DMS153 treated with DMSO at 0.1 percent for 48 hours (cell line): ENCODE data around the gene RAP1B.
"Not testable (repeated sequence)": the region's sequence is repeated elsewhere in the genome, so short reads cannot be mapped to it uniquely, and the experiment has no call there.

ENCODE experiments used
- DNase-seq: peaks from one replicate; lab custom pipeline; 2025; ENCODE audit not compliant: unreplicated experiment; lab: John Stamatoyannopoulos, UW

Gene RAP1B

GRCh38 chr12:68633614-68634558 lies 23.2 kb downstream of the RAP1B start:
- DNase-seq, result no peak

GRCh38 chr12:68636268-68636667 lies 25.6 kb downstream of the RAP1B start:
- DNase-seq, result no peak

DNA sequence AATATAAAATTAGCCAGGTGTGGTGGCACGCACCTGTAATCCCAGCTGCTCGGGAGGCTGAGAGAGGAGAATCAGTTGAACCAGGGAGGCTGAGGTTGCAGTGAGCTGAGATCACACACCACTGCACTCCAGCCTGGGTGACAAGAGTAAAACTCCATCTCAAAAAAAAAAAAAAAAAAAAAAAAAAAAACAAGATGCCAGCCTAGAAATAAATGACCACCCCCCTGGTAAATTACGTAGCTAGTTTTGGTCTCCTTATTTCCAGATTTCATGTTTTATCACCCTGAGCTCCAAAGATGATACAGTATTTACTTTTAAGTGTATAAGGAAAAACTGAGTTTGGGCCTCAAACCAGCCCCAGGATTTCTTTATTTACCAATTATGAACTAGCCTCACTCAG lies 26.7 kb downstream of the RAP1B start:
- not testable (repeated sequence) for DNase-seq

- no peak for DNase-seq
Observed at GRCh38 chr12:68638171-68638570, 27.5 kb downstream of the RAP1B start.

GRCh38 chr12:68638721-68639395 lies 28.2 kb downstream of the RAP1B start:
- DNase-seq, result no peak

DNA sequence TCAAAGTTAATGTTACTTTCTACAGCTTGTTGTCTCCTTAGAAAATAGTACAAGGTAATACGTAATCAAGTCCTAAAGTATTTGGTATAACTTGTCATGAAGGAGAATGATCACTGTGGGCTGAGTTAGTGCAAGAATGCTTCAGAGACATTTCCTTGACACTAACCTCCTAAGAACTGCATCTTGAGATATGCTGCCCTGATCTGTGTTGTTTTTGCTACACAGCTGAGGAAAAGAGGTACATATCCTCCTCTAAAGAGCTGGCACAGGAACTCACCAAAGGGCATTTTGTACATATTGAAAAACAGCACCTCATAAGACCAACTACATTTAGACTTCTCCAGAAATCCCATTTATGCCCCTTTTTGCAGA lies 28.7 kb downstream of the RAP1B start:
- no peak for DNase-seq

- no peak for DNase-seq
Observed at GRCh38 chr12:68641138-68641537, 30.4 kb downstream of the RAP1B start.

GRCh38 chr12:68646484-68646883 lies 35.8 kb downstream of the RAP1B start:
- DNase-seq, result no peak

- no peak for DNase-seq
Observed at GRCh38 chr12:68647507-68647906, 36.8 kb downstream of the RAP1B start.

GRCh38 chr12:68648179-68648578 lies 37.5 kb downstream of the RAP1B start:
- DNase-seq, result no peak

- no peak for DNase-seq
Observed at GRCh38 chr12:68665016-68665569, 54.4 kb downstream of the RAP1B start.

GRCh38 chr12:68667291-68667690 lies 56.6 kb downstream of the RAP1B start:
- DNase-seq, result no peak

DNA sequence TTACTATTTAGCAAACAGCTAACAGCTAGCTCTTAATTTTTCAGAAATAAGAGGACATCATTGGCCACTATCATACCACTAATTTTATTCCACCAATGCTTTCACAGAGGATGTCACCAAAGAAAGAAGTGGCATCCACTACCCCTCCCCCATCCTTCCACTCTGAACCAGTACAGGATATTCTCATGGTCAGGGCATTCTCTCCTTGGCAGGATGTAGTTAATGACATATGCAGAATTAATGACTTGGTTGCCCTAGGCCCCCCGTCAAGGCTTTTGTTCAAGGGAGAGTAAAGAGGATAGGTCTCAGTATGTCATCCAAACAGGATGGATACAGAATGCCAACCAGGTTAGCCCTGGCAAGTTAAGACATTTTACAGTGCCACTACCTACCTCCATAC lies 57.2 kb downstream of the RAP1B start:
- DNase-seq, result peak; percentile 16

- no peak for DNase-seq
Observed at GRCh38 chr12:68671179-68671578, 60.5 kb downstream of the RAP1B start.

DNA sequence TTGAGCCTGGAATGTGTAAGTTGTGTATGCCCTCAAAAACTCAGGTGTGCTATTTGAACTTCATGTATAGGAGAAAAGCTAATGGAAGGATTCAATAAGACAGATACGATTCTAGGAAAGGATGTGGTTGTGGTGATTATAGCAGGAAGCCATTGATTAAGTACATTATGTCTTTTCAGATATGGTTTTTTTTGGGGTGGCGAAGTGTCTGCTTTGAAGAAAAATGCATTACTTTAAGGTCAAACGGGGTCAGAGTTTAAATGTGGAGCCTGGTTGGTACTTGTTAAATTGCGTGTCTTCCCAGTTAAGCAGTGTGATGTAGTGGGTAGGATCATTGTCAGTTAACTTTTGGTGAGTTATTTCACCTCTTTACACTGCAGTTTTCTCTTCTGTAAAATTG lies 63.1 kb downstream of the RAP1B start:
- no peak for DNase-seq

DNA sequence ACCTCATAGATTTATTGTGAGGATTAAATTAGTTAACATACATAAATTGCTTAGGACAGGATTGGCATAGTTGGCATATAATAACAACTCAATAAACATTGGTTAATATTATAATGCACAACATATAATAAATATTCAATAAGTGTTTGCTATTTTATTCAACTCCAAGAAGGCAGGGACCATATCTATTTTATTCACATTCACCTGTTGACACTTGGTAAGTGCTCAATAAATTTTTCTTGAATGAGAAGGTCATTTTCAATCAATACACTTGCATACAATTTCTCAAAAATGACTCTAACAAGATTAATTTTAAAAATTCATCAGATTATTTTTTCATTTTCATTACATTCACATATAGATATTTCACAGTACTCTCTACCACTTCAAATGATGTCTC lies 63.7 kb downstream of the RAP1B start:
- no peak for DNase-seq

DNA sequence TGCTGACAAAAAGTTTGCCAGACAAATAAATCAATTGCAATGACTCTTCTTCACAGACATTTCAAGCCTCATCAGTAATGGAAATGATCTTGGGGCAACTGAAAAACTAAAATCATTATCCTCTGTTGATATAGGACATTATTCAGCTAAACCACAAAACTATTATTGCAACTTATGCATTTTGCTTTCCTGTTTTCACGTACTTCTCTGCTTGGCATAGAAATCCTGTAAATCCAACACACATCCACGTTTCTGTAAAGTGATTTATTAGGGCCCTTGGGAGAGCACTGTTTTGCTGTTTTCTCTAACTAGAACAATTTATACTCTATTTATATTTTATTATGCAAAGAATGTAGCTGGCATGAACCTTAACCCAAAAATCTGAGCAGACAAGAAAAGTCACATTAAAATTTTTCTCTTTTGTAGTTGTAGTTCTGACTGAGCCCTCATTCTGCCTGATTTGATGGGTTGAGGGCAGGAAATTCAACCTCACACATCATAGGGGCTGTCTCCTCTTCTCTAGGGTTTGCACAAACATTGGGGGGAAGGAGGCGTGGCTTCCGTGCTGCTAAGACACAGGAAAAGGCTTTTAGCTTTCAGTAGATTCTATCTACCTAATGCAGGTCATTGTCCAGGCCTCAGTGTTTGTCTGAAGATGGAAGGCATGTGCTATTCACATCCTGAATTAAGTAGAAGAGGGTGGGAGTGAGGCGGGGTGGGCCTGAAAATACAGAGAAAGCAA lies 64.6 kb downstream of the RAP1B start:
- DNase-seq, result no peak

GRCh38 chr12:68676854-68677253 lies 66.2 kb downstream of the RAP1B start:
- not testable (repeated sequence) for DNase-seq

GRCh38 chr12:68686262-68686594 lies 75.5 kb downstream of the RAP1B start:
- no peak for DNase-seq

DNA sequence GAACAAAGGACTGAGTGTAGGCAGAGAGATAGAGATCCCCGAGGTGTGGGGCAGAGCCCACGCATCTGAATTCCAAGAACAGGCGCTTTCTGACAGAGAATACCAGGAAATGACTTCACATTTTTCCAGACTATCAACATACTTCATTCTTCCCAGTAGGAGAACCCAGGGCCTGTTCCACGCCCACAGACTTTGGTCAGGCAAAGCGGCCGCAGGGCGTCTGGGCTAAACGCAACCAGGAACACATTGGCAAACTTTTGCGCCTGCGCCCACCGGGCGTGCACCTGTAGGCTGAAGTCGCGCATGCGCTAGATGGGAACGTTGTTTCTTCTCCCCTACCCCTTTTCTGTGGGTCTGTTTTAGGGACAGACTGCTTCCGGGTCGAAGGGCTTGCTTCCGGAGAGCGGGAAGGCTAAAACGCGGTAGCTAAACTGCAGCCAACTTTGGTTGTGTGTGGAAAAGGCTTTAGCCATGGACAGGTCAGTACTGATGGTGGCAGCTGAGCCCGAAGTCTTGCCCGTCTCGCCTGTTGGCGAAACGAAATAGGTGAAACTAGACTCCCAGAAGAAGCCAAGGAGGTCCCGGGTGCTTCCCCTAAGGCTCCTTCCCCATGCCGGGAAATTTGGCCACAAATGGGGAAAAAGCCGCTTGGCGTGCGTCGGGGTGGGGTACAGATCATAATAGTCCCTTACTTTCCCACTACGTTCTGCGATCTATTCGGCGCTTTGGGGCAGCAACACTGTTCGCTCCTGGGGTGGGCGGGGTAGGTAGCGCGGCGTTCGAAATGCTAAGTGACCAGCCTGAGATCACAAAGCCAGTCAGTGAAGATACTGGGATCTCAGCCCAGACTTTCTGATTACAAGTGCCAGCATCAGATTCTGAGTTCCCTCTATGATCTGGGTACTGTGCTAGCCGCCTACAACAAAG lies 76.2 kb downstream of the RAP1B start, which contains the start of gene NUP107:
NUP107 (plus strand) TSS at position 384 of the 927 bp plus-strand sequence; CDS start at position 472, 88 bp downstream.
- peak; percentile 99 for DNase-seq
